Erythroblast (primary cell): ENCODE measurements around the gene GDF10.

Experiments used
- GATA1 ChIP-seq: IDR thresholded peaks from 2 replicates; pipeline ENCODE4 v1.6.1; 2011; ENCODE audit warnings: low read depth, mild to moderate bottlenecking, control low read depth, low read length, moderate library complexity
- POLR2A ChIP-seq: IDR thresholded peaks from 2 replicates; pipeline ENCODE4 v1.6.1; 2011; ENCODE audit warnings: mild to moderate bottlenecking, low read length

DNA sequence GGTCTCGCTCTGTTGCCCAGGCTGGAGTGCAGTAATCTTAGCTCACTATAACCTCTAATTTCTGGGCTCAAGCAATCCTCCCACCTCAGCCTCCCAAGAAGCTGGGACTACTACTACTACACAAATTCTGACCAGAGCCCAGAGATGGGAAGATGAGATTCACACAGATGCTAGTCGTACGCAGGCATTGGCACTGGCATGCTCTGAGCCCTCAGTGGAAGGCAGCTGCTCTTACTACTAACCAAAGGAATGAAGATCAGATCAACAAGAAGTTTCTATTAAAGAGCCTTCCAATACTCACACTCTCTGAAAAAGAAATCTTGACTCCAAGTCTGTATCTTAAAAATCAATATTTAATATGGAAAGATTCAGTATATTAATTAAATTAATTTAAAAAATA, 32.9 kb downstream of the GDF10 start:
- TF ChIP-seq POLR2A, result no peak
- TF ChIP-seq GATA1, result no peak
